GM23248 (cell line): ENCODE results near the gene TMEM163.

Source experiments
- EZH2 ChIP-seq: fragments of 200-600 bp; sonication (generic); IDR thresholded peaks from 2 replicates; pipeline ENCODE4 v1.6.1; 2018; ENCODE audit warnings: antibody characterized with exemption, mild to moderate bottlenecking; ENCODE audit not compliant: insufficient read depth, poor library complexity, severe bottlenecking
- EZH2phosphoT487 ChIP-seq: fragments of 200-600 bp; sonication (generic); IDR thresholded peaks from 2 replicates; pipeline ENCODE4 v1.6.1; 2018; ENCODE audit warnings: antibody characterized with exemption, moderate library complexity, mild to moderate bottlenecking, low read depth; ENCODE audit not compliant: insufficient read depth

DNA sequence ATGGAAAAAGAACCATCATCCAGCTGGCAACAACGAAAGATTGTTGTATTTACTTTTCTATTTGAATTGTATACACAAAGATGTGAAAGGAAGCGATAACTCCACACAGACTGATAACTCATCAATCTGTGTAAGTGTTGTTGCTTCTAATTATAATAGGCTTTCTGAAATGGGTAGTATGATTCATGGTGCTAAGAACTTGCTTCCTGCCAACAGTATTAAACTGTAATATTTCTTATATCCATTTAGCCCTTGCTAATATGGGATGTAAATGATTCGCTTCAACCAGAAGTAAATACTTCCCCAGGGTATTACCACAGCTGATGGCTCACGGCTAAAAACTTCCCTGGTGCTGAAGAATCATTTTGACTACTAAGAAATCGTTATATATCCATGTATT, 70.2 kb downstream of the TMEM163 start:
- TF ChIP-seq EZH2 (no peak), EZH2phosphoT487 (no peak)
